ENCODE measurements around the gene LRRK2. TPM values are rescaled to one million over a fixed set of nuclear protein-coding genes. Genes with fewer than 3 reads are reported as not detected.
"Not testable (repeated sequence)": the region's sequence is repeated elsewhere in the genome, so short reads cannot be mapped to it uniquely, and the experiment has no call there.

Gene LRRK2
- total and polyA plus RNA-seq, 2 donors from 2014 or later, result 8.6 to 110 TPM

DNA sequence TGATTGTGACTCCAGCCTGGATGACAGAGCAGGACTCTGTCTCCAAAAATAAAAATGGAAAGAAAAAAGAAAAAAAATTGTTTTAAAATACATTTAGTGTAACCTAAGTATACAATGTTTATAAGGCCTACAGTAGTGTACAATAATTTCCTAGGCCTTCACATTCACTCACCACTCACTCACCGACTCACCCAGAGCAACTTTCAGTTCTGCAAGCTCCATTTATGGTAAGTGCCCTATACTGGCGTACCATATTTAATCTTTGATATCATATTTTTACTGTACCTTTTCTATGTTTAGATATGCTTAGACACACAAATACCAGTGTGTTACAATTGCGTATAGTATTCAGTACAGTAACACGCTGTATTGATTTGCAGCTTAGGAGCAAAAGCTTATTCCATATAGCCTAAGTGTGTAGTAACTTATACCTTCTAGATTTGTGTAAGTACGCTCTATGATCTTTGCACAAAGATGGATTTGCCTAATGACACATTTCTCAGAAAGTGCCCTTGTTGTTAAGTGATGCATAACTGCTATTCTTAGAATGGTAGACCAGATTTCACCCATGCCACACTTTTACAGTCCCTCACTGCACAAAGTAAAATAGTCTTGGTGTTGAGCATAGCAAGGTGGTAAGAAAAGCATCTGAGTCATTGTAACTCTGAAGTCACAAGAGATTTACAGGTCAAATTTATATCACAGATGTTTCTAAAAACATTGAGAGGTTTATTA, 151.9 kb downstream of the LRRK2 start:
- TF ChIP-seq, protein P1, sequence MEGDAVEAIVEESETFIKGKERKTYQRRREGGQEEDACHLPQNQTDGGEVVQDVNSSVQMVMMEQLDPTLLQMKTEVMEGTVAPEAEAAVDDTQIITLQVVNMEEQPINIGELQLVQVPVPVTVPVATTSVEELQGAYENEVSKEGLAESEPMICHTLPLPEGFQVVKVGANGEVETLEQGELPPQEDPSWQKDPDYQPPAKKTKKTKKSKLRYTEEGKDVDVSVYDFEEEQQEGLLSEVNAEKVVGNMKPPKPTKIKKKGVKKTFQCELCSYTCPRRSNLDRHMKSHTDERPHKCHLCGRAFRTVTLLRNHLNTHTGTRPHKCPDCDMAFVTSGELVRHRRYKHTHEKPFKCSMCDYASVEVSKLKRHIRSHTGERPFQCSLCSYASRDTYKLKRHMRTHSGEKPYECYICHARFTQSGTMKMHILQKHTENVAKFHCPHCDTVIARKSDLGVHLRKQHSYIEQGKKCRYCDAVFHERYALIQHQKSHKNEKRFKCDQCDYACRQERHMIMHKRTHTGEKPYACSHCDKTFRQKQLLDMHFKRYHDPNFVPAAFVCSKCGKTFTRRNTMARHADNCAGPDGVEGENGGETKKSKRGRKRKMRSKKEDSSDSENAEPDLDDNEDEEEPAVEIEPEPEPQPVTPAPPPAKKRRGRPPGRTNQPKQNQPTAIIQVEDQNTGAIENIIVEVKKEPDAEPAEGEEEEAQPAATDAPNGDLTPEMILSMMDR (IDR thresholded peaks at IDR 0.05; ENCODE audit: borderline replicate concordance, extremely low read depth, insufficient read depth), result no peak
- Histone ChIP-seq H3K4me3 (ENCODE audit: low read length in 3 of 3) (no peak overlapping the region), H3K4me1 (ENCODE audit: control insufficient read depth in 2 of 3, insufficient read depth in 2 of 3, low read depth in 1 of 3, low read length in 3 of 3) (no peaks in the 10 kb centered on the region), H3K36me3 (ENCODE audit: control insufficient read depth in 2 of 3, insufficient read depth in 3 of 3, low read length in 3 of 3) (no peaks in the 10 kb centered on the region), H3K9me3 (ENCODE audit: control insufficient read depth in 2 of 3, insufficient read depth in 1 of 3, low read length in 3 of 3) (no peaks in the 10 kb centered on the region), H3K27ac (ENCODE audit: low read depth in 2 of 2, low read length in 2 of 2) (no peak overlapping the region), H3K9ac (ENCODE audit: low read length in 3 of 3) (no peak overlapping the region), H3K27me3 (ENCODE audit: control insufficient read depth, insufficient read depth, low read length) (no peaks in the 10 kb centered on the region)
- FAIRE-seq, result no peak
- intact Hi-C loops (cut with DNase I), result no loop called here
- DNase-seq, result no peak

GRCh38 chr12:40378691-40379090, 153.9 kb downstream of the LRRK2 start:
- no peaks in the 10 kb centered on the region for H3K9me3 ChIP-seq (ENCODE audit: control insufficient read depth in 2 of 3, insufficient read depth in 1 of 3, low read length in 3 of 3)
- H3K27me3 ChIP-seq (ENCODE audit: control insufficient read depth, insufficient read depth, low read length), result no peaks in the 10 kb centered on the region
- no peak overlapping the region for H3K4me3 ChIP-seq (ENCODE audit: low read length in 3 of 3)
- H3K9ac ChIP-seq (ENCODE audit: low read length in 3 of 3), result no peak overlapping the region
- H3K4me1 ChIP-seq (ENCODE audit: control insufficient read depth in 2 of 3, insufficient read depth in 2 of 3, low read depth in 1 of 3, low read length in 3 of 3), result no peaks in the 10 kb centered on the region
- intact Hi-C loops (cut with DNase I), result no loop called here
- H3K27ac ChIP-seq (ENCODE audit: low read depth in 2 of 2, low read length in 2 of 2), result no peak overlapping the region
- H3K36me3 ChIP-seq (ENCODE audit: control insufficient read depth in 2 of 3, insufficient read depth in 3 of 3, low read length in 3 of 3), result no peaks in the 10 kb centered on the region
- FAIRE-seq (no peak), DNase-seq (no peak)
- TF ChIP-seq, protein P1 (IDR thresholded peaks at IDR 0.05; ENCODE audit: borderline replicate concordance, extremely low read depth, insufficient read depth), result no peak

DNA sequence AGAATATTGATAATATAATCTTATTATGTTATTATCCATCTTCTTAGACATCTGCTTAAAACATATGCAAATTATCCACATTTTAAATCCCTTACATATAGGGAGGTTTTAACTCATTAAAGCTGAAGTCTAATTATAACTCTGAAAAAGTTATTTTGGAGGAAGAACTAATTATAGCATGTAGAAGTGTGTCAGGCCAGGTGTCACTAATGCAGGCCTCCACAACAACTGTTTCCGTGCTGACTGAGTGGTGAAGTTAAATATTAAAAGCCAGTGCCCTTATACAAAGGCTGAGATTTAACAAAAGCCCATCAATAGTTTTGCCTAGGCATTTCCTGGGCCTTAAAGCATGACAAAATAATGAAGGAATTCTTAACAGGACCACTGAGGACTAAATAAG, 157.4 kb downstream of the LRRK2 start:
- no peaks in the 10 kb centered on the region for H3K9me3 ChIP-seq (ENCODE audit: control insufficient read depth in 2 of 3, insufficient read depth in 1 of 3, low read length in 3 of 3)
- H3K9ac ChIP-seq (ENCODE audit: low read length in 3 of 3), result no peak overlapping the region
- intact Hi-C loops (cut with DNase I), result no loop called here
- H3K36me3 ChIP-seq (ENCODE audit: control insufficient read depth in 2 of 3, insufficient read depth in 3 of 3, low read length in 3 of 3), result no peaks in the 10 kb centered on the region
- TF ChIP-seq, protein P1 (IDR thresholded peaks at IDR 0.05; ENCODE audit: borderline replicate concordance, extremely low read depth, insufficient read depth), result no peak
- DNase-seq (peak in 1 of 5 donors; percentile 15), FAIRE-seq (no peak)
- H3K27ac ChIP-seq (ENCODE audit: low read depth in 2 of 2, low read length in 2 of 2), result no peak overlapping the region
- no peaks in the 10 kb centered on the region for H3K27me3 ChIP-seq (ENCODE audit: control insufficient read depth, insufficient read depth, low read length)
- no peak overlapping the region for H3K4me3 ChIP-seq (ENCODE audit: low read length in 3 of 3)
- no peaks in the 10 kb centered on the region for H3K4me1 ChIP-seq (ENCODE audit: control insufficient read depth in 2 of 3, insufficient read depth in 2 of 3, low read depth in 1 of 3, low read length in 3 of 3)

- H3K36me3 ChIP-seq (ENCODE audit: control insufficient read depth in 2 of 3, insufficient read depth in 3 of 3, low read length in 3 of 3); H3K9me3 ChIP-seq (ENCODE audit: control insufficient read depth in 2 of 3, insufficient read depth in 1 of 3, low read length in 3 of 3); DNase-seq; H3K4me3 ChIP-seq (ENCODE audit: low read length in 3 of 3); intact Hi-C loops (cut with DNase I); FAIRE-seq; H3K27ac ChIP-seq (ENCODE audit: low read depth in 2 of 2, low read length in 2 of 2); H3K9ac ChIP-seq (ENCODE audit: low read length in 3 of 3); H3K4me1 ChIP-seq (ENCODE audit: control insufficient read depth in 2 of 3, insufficient read depth in 2 of 3, low read depth in 1 of 3, low read length in 3 of 3); H3K27me3 ChIP-seq (ENCODE audit: control insufficient read depth, insufficient read depth, low read length): not testable (repeated sequence)
Measured at GRCh38 chr12:40387279-40387678, 162.5 kb downstream of the LRRK2 start.
